ENCODE data around the gene GLOD4. TPM values are rescaled to one million over a fixed set of nuclear protein-coding genes. Genes with fewer than 3 reads are reported as not detected.
A peak's percentile ranks its signal among the peaks of the same experiment; 100 is the strongest.

Gene GLOD4
- total and polyA plus RNA-seq, 2 of the 4 experiments (the other 2 are of a cell fraction) = 26.3 to 36.7 TPM

DNA sequence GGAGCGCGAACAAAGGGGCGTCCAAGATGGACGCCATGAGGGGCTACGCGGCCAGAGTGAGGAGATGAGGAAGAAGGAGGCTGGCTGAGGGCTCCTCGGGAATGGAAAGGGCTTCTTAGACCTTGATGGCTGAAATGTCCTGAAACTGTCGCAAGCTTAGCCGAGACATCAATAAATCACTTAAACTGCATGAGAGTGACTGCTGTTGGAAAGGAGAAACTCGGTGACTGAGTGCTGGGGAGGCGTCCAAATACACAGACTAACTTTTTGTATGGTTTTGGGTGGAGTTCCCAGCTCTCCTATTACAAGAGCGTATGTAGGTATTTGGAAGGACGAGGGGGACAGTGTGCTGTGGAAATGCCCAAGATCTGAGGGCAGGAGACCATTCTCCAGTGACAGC lies 28.7 kb downstream of the GLOD4 start:
- Histone ChIP-seq H2BK15ac (ENCODE audit: low read depth, low read length) (no peak overlapping the region), H3K23ac (ENCODE audit: low read depth, low read length) (no peak overlapping the region), H3K4me1 (ENCODE audit: control insufficient read depth, insufficient read depth, low read length) (peaks cover 10% of the 10 kb centered on the region), H3K27ac (ENCODE audit: insufficient read depth, low read length) (no peak overlapping the region), H3K4me3 (ENCODE audit: insufficient read depth, low read depth, low read length) (no peak overlapping the region), H4K5ac (ENCODE audit: low read depth, low read length) (no peak overlapping the region), H4K20me1 (ENCODE audit: insufficient read depth, low read length) (0 out of 2 replicates have a peak, but pooled peaks cover 4% of the 10 kb centered on the region), H3K79me1 (ENCODE audit: low read depth in 1 of 2, low read length in 2 of 2) (peaks cover 18 to 31% of the 10 kb centered on the region in 2 experiments), H3K4ac (ENCODE audit: low read depth, low read length) (no peak overlapping the region), H3K14ac (replicated peaks; ENCODE audit: low read depth, low read length) (no peak overlapping the region), H3K56ac (ENCODE audit: extremely low read depth, insufficient read depth, low read length) (no peak overlapping the region), H3K27me3 (ENCODE audit: control insufficient read depth, insufficient read depth, low read length) (no peaks in the 10 kb centered on the region), H4K8ac (ENCODE audit: low read depth in 2 of 2, low read length in 2 of 2) (no peak overlapping the region; a peak in 2 of 4 replicates), H3K9ac (ENCODE audit: low read depth, low read length) (no peak overlapping the region), H3K18ac (ENCODE audit: low read depth, low read length) (no peak overlapping the region), H3K9me3 (ENCODE audit: control insufficient read depth, insufficient read depth, low read length) (no peaks in the 10 kb centered on the region), H3K9me1 (ENCODE audit: insufficient read depth, low read length) (0 out of 2 replicates have a peak, but pooled peaks cover 14% of the 10 kb centered on the region), H3K4me2 (ENCODE audit: low read depth, low read length) (no peak overlapping the region), H2BK20ac (ENCODE audit: low read depth, low read length) (no peak overlapping the region), H4K91ac (ENCODE audit: insufficient read depth, low read depth, low read length) (no peak overlapping the region), H2AK9ac (replicated peaks; ENCODE audit: low read depth, low read length, poor library complexity) (peak overlapping the region; percentile 34), H2BK5ac (ENCODE audit: low read depth, low read length, poor library complexity, severe bottlenecking) (no peak overlapping the region), H2AFZ (replicated peaks; ENCODE audit: low read length, poor library complexity) (no peak overlapping the region), H2BK120ac (ENCODE audit: low read depth, low read length) (no peak overlapping the region), H3K36me3 (ENCODE audit: control insufficient read depth, insufficient read depth, low read length) (peaks cover 8% of the 10 kb centered on the region), H2AK5ac (ENCODE audit: low read depth, low read length) (no peak overlapping the region; the same call in 1 of the 2 replicates)
- DNase-seq (no peak), ATAC-seq (ENCODE audit: low read depth) (no peak)
- intact Hi-C loops (cut with micrococcal nuclease) (no loop called here), in situ Hi-C loops (cut with MboI; ENCODE audit: low sequenced_read_pairs) (no loop called here), dilution Hi-C loops (cut with HindIII; ENCODE audit: low sequenced_read_pairs, unreplicated experiment) (no loop called here)
- ChIA-PET CTCF (interaction anchor here (0.7 to 1.3 kb wide), 2 partner anchors 243 to 341 kb away, joined by 3 to 4 read pairs; partner anchors contain the start of gene TIMM22), POLR2A (ENCODE audit: unreplicated experiment) (no interaction called here)
- BruUV-seq (replicated peaks) = no TSS peak
- no CpG with 5 or more reads among the region's 13 CpGs for WGBS, 2 experiments (ENCODE audit: extremely low coverage in 2 of 2, insufficient read length in 1 of 2)
- TF ChIP-seq MAZ (IDR thresholded peaks at IDR 0.05; ENCODE audit: borderline replicate concordance, low read depth, low read length) = no peak
- no peak for TF ChIP-seq FOS (IDR thresholded peaks at IDR 0.05; ENCODE audit: low read depth, low read length)
- TF ChIP-seq CEBPB (IDR thresholded peaks at IDR 0.05; ENCODE audit: low read depth, low read length) = no peak
- TF ChIP-seq MAFK (IDR thresholded peaks at IDR 0.05; ENCODE audit: low read depth, low read length) = no peak
- no peak for TF ChIP-seq SMC3 (IDR thresholded peaks at IDR 0.05; ENCODE audit: low read depth, low read length)
- TF ChIP-seq, protein P1, sequence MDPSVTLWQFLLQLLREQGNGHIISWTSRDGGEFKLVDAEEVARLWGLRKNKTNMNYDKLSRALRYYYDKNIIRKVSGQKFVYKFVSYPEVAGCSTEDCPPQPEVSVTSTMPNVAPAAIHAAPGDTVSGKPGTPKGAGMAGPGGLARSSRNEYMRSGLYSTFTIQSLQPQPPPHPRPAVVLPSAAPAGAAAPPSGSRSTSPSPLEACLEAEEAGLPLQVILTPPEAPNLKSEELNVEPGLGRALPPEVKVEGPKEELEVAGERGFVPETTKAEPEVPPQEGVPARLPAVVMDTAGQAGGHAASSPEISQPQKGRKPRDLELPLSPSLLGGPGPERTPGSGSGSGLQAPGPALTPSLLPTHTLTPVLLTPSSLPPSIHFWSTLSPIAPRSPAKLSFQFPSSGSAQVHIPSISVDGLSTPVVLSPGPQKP (IDR thresholded peaks at IDR 0.05; ENCODE audit: borderline replicate concordance, low read depth, low read length) = no peak
- TF ChIP-seq, protein P2, sequence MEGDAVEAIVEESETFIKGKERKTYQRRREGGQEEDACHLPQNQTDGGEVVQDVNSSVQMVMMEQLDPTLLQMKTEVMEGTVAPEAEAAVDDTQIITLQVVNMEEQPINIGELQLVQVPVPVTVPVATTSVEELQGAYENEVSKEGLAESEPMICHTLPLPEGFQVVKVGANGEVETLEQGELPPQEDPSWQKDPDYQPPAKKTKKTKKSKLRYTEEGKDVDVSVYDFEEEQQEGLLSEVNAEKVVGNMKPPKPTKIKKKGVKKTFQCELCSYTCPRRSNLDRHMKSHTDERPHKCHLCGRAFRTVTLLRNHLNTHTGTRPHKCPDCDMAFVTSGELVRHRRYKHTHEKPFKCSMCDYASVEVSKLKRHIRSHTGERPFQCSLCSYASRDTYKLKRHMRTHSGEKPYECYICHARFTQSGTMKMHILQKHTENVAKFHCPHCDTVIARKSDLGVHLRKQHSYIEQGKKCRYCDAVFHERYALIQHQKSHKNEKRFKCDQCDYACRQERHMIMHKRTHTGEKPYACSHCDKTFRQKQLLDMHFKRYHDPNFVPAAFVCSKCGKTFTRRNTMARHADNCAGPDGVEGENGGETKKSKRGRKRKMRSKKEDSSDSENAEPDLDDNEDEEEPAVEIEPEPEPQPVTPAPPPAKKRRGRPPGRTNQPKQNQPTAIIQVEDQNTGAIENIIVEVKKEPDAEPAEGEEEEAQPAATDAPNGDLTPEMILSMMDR (conservative IDR thresholded peaks at IDR 0.05; ENCODE audit: low read depth, low read length) = no peak
- TF ChIP-seq MXI1 (IDR thresholded peaks at IDR 0.05; ENCODE audit: borderline replicate concordance, low read depth, low read length) = no peak
- TF ChIP-seq NFE2L2 (IDR thresholded peaks at IDR 0.05; ENCODE audit: low read depth, low read length) = no peak

Data from IMR-90 (cell line).